Stomach (tissue), 9 donors: Measurements from ENCODE around the gene INO80. TPM values are rescaled to one million over a fixed set of nuclear protein-coding genes. Genes with fewer than 3 reads are reported as not detected.

ENCODE experiments used
- DNase-seq, 2 donors: peaks; one replicate each; pipeline versions ENCODE4 v3.0.0 to v3.0.0-alpha.2; 2013 to 2019
- H3K27ac ChIP-seq, 5 donors: fragments of 200-600 bp in 4 of 5; sonication (generic) in 4 of 5; one replicate each; pipeline ENCODE4 v1.5.1; 2013 to 2019; ENCODE audit warnings: mild to moderate bottlenecking in 1 of 5, moderate library complexity in 1 of 5
- H3K27me3 ChIP-seq, 3 donors: fragments of 200-600 bp; sonication (generic); one replicate each; pipeline ENCODE4 v1.5.1; 2017 to 2019; ENCODE audit warnings: mixed run types in 1 of 3
- H3K36me3 ChIP-seq, 4 donors: fragments of 200-600 bp; sonication (generic); 1 replicate in 3 of 4; 2 replicates in 1 of 4; pipeline ENCODE4 v1.5.1; 2016 to 2019
- H3K4me1 ChIP-seq, 4 donors: fragments of 200-600 bp; sonication (generic); one replicate each; pipeline ENCODE4 v1.5.1; 2016 to 2019
- H3K4me3 ChIP-seq, 4 donors: fragments of 200-600 bp; sonication (generic) in 3 of 4; one replicate each; pipeline ENCODE4 v1.5.1; 2016 to 2019; ENCODE audit warnings: mild to moderate bottlenecking in 1 of 4
- H3K9me3 ChIP-seq, 4 donors: fragments of 200-600 bp; sonication (generic); one replicate each; pipeline ENCODE4 v1.5.1; 2016 to 2019
- EP300 ChIP-seq: sonication (generic); formaldehyde crosslinking; IDR thresholded peaks from one replicate; pipeline ENCODE4 v1.6.1; 2017; ENCODE audit warnings: antibody characterized with exemption
- POLR2A ChIP-seq, 4 donors: fragments of 450-650 bp; IDR thresholded peaks; one replicate each; pipeline ENCODE4 v1.6.1; 2016; ENCODE audit warnings: antibody characterized with exemption in 4 of 4, control low read depth in 2 of 4, mild to moderate bottlenecking in 1 of 4, moderate library complexity in 1 of 4
- POLR2AphosphoS5 ChIP-seq, 3 donors: sonication (generic); formaldehyde crosslinking; IDR thresholded peaks; one replicate each; pipeline ENCODE4 v1.6.1; 2016; ENCODE audit warnings: antibody characterized with exemption in 3 of 3
- WGBS, 5 donors: extraction: QIAGEN DNeasy Blood & Tissue Kit in 3 of 5; methylation state at CpG; one replicate each; pipeline versions ENCODE4 v1.1.5 to v1.1.7; 2013 to 2018; 5-methylcytosine and 5-hydroxymethylcytosine counted together
- intact Hi-C: fragments of 100-400 bp; cut with DNase I; formaldehyde crosslinking; loops from one replicate; pipeline ENCODE4 v1.15.1; 2023; ENCODE audit warnings: low total_unique reads
- polyA plus RNA-seq, 3 donors: library from polyadenylated mRNA; stranded (reverse); fragments of 200-250 nt; gene quantifications; one replicate each; pipeline ENCODE4 v1.2.3, GENCODE V29; 2013
- total RNA-seq, 5 donors: library from RNA; depleted of rRNA; stranded (reverse); fragments of >200 nt; gene quantifications; one replicate each; pipeline versions ENCODE4 v1.1.0 to v1.2.3, GENCODE V29; 2014 to 2016
- TF ChIP-seq, protein P1 (sequence below), 7 experiments: fragments of 450-650 bp in 4 of 7; fragments of 200-600 bp in 3 of 7; sonication (generic) in 3 of 7; IDR thresholded peaks; one replicate each; pipeline ENCODE4 v1.5.1; 2016 to 2019; ENCODE audit warnings: antibody characterized with exemption in 7 of 7, control low read depth in 2 of 7, mild to moderate bottlenecking in 1 of 7
- donor health status: healthy with polysubstance abuse.
- donor health status: Bipolar disorder and iron deficiency.
- donor health status: healthy.

INO80 gene
- total and polyA plus RNA-seq, 8 donors, result 4.6 to 40.8 (median 29.2) TPM

DNA sequence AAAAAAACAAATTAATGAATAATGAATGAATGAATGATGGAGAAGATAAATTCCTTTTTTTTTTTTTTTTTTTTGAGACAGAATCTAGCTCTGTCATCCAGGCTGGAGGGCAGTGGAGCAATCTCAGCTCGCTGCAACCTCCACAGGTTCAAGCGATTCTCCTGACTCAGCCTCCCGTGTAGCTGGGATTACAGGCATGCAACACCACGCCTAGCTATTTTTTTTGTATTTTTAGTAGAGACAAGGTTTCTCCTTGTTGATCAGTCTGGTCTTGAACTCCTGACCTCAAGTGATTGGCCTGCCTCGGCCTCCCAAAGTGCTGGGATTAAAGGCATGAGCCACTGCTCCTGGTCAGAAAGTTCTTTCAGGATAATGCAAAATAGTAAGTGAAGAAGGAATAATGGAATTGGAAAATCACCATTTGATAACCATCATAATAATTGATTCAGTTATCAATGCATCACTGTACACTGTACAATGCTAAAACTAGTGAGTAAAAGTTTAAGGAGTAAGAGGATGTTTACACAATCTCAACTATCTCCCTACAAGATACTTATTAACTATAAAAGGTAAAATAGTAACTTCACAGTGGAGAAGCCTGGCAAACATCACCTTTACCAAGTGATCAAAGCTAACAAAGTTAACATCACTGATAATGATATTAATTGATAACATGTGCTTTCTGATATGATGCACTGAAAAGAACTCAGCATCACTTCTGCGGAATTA, 12.3 kb upstream of the INO80 start:
- Histone ChIP-seq H3K27me3 (no peaks in the 10 kb centered on the region), H3K9me3 (peaks cover 0 to 13% (median 6%) of the 10 kb centered on the region in 4 donors), H3K36me3 (no peaks in the 10 kb centered on the region), H3K4me3 (no peak overlapping the region), H3K4me1 (no peaks in the 10 kb centered on the region), H3K27ac (no peak overlapping the region)
- intact Hi-C loops, result no loop called here
- TF ChIP-seq, protein P1, sequence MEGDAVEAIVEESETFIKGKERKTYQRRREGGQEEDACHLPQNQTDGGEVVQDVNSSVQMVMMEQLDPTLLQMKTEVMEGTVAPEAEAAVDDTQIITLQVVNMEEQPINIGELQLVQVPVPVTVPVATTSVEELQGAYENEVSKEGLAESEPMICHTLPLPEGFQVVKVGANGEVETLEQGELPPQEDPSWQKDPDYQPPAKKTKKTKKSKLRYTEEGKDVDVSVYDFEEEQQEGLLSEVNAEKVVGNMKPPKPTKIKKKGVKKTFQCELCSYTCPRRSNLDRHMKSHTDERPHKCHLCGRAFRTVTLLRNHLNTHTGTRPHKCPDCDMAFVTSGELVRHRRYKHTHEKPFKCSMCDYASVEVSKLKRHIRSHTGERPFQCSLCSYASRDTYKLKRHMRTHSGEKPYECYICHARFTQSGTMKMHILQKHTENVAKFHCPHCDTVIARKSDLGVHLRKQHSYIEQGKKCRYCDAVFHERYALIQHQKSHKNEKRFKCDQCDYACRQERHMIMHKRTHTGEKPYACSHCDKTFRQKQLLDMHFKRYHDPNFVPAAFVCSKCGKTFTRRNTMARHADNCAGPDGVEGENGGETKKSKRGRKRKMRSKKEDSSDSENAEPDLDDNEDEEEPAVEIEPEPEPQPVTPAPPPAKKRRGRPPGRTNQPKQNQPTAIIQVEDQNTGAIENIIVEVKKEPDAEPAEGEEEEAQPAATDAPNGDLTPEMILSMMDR (IDR thresholded peaks at IDR 0.05), result no peak
- TF ChIP-seq EP300, result no peak
- WGBS, 5 donors, result 72 to 79% (median 75%) methylated on average over 6 of the region's 6 CpGs
- no peak for DNase-seq

DNA sequence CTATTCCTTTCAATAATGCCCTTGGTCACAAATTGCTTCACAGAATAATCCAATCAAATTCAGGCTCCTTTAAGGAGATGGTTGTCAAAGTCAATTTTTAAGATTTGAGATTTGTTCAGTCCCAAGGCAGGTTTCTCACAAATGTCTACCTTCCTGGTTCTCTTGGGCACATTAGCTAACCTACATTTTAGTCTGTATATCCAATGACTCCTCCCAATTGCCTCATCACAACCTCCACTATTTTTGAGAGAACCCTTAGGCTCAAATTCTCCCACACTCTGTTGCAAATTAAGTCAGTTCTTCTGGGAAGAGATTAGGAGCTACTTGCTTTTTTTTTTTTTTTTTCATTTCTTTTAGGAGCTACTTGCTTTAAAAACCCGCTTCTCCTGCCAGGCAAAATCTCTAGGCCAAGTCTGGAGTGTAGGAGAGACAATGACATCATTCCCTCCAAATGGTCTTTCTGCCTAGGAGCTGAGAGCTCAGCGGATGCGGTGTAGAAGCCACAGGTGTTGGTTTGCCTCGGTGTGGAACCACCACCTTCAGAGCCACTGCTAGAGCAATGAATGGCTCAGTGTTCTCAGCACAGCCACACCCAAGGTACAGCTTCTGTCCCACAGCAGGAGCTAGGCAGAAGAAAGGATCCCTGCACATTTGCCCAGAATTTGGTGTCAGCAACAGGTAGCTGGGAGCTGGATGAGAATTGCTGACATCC, 10.0 kb upstream of the INO80 start:
- Histone ChIP-seq H3K27me3 (peaks cover 0 to 7% (median 0%) of the 10 kb centered on the region in 3 donors), H3K4me1 (no peaks in the 10 kb centered on the region), H3K27ac (peak overlapping the region in 2 of 5 donors; percentile 1 to 12), H3K4me3 (no peak overlapping the region), H3K36me3 (no peaks in the 10 kb centered on the region), H3K9me3 (peaks cover 0 to 12% (median 6%) of the 10 kb centered on the region in 4 donors)
- WGBS, 5 donors, result 25 to 55% (median 29%) methylated on average over 3 to 4 of the region's 4 CpGs
- intact Hi-C loops, result no loop called here
- DNase-seq, result peak in 1 of 2 donors; percentile 52
- TF ChIP-seq POLR2AphosphoS5 (IDR thresholded peaks at IDR 0.05) (no peak), POLR2A (IDR thresholded peaks at IDR 0.05) (no peak), EP300 (no peak)
- TF ChIP-seq, protein P1 (IDR thresholded peaks at IDR 0.05), result no peak

DNA sequence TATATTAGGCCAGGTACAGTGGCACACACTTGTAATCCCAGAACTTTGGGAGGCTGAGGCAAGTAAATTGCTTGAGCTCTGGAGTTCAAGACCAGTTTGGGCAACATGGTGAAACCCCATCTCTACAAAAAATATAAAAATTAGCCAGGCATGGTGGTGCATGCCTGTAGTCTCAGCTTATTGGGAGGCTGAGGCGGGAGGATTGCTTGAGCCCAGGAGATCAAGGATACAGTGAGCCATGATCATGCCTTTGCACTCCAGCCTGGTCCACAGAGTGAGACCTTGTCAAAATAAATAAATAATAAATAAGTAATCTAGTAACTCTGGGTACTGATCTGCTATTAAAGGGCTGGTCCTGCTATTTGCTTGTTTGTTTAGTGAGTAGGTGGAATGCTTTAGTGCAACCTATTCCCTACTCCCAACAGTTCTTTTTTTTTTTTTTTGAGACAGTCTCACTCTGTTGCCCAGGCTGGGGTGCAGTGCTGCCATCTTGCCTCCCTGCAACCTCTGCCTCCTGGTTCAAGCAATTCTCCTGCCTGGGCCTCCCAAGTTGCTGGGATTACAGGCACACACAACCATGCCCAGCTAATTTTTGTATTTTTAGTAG, 9.1 kb upstream of the INO80 start:
- H3K9me3 ChIP-seq, result peaks cover 0 to 5% (median 2%) of the 10 kb centered on the region in 4 donors
- TF ChIP-seq POLR2AphosphoS5 (IDR thresholded peaks at IDR 0.05) (no peak), POLR2A (IDR thresholded peaks at IDR 0.05) (no peak), EP300 (no peak)
- TF ChIP-seq, protein P1 (IDR thresholded peaks at IDR 0.05), result no peak
- H3K27me3 ChIP-seq, result peaks cover 0 to 7% (median 0%) of the 10 kb centered on the region in 3 donors
- H3K27ac ChIP-seq, result no peak overlapping the region
- intact Hi-C loops, result no loop called here
- no peaks in the 10 kb centered on the region for H3K36me3 ChIP-seq
- H3K4me3 ChIP-seq, result no peak overlapping the region
- 89 to 100% (median 100%) methylated on average over 1 of the region's 1 CpG for WGBS, 5 donors
- DNase-seq, result peak in 1 of 2 donors; percentile 10
- H3K4me1 ChIP-seq, result no peaks in the 10 kb centered on the region

DNA sequence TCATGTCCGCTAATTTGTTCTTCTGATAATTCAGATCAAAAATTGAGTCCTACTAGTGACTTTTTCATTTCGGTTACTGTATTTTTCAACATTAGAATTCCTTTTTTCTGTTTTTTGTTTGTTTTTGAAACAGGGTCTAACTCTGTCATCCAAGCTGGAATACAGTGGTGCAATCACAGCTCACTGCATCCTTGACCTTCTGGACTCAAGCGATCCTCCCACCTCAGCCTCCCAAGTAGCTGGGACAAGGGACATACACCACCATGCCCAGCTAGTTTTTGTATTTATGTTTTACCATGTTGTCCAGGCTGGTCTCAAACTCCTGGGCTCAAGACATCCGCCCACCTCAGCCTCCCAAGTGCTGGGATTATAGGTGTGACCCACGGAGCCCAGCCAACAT, 8.0 kb upstream of the INO80 start:
- Histone ChIP-seq H3K4me3 (no peak overlapping the region), H3K27me3 (peaks cover 0 to 7% (median 0%) of the 10 kb centered on the region in 3 donors), H3K36me3 (no peaks in the 10 kb centered on the region), H3K9me3 (no peaks in the 10 kb centered on the region), H3K27ac (no peak overlapping the region), H3K4me1 (no peaks in the 10 kb centered on the region)
- no peak for DNase-seq
- intact Hi-C loops, result no loop called here
- TF ChIP-seq EP300, result no peak
- no peak for TF ChIP-seq POLR2A (IDR thresholded peaks at IDR 0.05)
- TF ChIP-seq, protein P1 (IDR thresholded peaks at IDR 0.05), result no peak
- no peak for TF ChIP-seq POLR2AphosphoS5 (IDR thresholded peaks at IDR 0.05)
- 91 to 98% (median 95%) methylated on average over 5 of the region's 5 CpGs for WGBS, 5 donors
